Measurements from ENCODE around the gene MGAT4B. TPM values are rescaled to one million over a fixed set of nuclear protein-coding genes. Genes with fewer than 3 reads are reported as not detected.

MGAT4B gene
- total RNA-seq, 4 donors from 2014 or later, result 495 to 1,114 (median 787) TPM

DNA sequence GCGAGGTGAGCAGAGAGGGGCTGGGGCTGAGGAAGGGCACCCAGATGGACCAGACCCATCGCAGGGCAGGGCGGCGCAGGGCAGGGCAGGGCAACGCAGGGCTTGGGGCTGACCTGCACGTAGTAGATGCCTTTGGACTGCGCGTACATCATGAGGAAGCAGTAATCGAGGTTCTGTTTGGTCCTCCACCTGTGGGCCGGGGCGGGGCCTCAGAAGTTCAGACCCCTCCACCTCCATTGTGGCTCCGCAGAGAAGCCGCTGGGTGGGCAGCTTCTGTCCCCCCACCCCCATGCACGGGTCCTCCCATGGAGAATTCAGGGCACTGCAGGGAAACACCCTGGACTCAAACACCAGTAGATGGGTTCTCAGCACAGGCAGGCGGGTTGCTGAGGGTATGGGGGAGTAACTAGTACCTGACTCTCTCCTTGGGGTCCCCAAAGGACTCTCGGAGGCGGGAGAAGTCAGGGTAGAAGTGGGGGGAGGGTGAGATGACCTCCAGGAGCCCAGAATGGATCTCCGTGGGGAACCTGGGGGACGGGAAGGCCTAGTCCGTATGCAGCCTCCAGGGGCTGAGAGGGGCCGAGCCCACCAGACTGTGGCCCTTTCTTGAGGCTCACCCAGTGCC lies 6.5 kb downstream of the MGAT4B start:
- H3K27ac ChIP-seq, result no peak overlapping the region
- in situ Hi-C loops (cut with MboI; ENCODE audit: low pct_ligation_motif_present in 1 of 4, low pct_unique_long_range_greater_than_20kb in 1 of 4, low sequenced_read_pairs in 3 of 4), result no loop called here
- no peak for TF ChIP-seq POLR2AphosphoS5 (IDR thresholded peaks at IDR 0.05)
- TF ChIP-seq, protein P1, sequence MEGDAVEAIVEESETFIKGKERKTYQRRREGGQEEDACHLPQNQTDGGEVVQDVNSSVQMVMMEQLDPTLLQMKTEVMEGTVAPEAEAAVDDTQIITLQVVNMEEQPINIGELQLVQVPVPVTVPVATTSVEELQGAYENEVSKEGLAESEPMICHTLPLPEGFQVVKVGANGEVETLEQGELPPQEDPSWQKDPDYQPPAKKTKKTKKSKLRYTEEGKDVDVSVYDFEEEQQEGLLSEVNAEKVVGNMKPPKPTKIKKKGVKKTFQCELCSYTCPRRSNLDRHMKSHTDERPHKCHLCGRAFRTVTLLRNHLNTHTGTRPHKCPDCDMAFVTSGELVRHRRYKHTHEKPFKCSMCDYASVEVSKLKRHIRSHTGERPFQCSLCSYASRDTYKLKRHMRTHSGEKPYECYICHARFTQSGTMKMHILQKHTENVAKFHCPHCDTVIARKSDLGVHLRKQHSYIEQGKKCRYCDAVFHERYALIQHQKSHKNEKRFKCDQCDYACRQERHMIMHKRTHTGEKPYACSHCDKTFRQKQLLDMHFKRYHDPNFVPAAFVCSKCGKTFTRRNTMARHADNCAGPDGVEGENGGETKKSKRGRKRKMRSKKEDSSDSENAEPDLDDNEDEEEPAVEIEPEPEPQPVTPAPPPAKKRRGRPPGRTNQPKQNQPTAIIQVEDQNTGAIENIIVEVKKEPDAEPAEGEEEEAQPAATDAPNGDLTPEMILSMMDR (IDR thresholded peaks at IDR 0.05), result no peak
- no peak for TF ChIP-seq POLR2A (IDR thresholded peaks at IDR 0.05)
- TF ChIP-seq EP300 (IDR thresholded peaks at IDR 0.05; ENCODE audit: low read depth), result no peak
- H3K36me3 ChIP-seq, result peaks cover 0 to 37% (median 23%) of the 10 kb centered on the region in 4 donors
- peaks cover 42 to 55% (median 47%) of the 10 kb centered on the region in 4 donors for H3K4me1 ChIP-seq
- DNase-seq, result no peak
- 90% methylated on average over 21 of the region's 21 CpGs; no CpG with 5 or more reads in 1 of the 2 donors for WGBS, 2 donors (ENCODE audit: low coverage in 1 of 2)
- intact Hi-C loops (cut with DNase I; ENCODE audit: low total_unique reads), result loop anchor here (5.0 kb wide), 1 partner anchor 107 kb away; the partner anchor contains the start of gene TBC1D9B
- no peak overlapping the region for H3K4me3 ChIP-seq
- no peaks in the 10 kb centered on the region for H3K9me3 ChIP-seq
- H3K27me3 ChIP-seq, result no peaks in the 10 kb centered on the region

DNA sequence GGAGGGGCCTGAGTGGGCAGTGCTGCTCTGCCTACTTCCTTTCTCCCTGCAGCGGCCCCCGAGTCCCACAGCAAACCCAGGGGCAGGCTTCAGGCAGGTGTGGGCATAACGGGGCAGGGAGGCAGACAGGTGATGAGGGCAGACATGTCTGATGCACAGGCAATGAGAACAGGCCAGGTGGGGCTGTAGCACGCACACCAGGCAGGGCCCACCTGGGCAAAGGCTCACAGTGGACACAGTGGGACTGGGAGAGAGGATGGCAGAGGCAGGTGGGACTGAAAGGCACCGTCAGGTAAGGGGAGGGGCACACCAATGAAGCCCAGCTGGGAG lies 7.1 kb downstream of the MGAT4B start:
- 84% methylated on average over 5 of the region's 5 CpGs; no CpG with 5 or more reads in 1 of the 2 donors for WGBS, 2 donors (ENCODE audit: low coverage in 1 of 2)
- no peaks in the 10 kb centered on the region for H3K9me3 ChIP-seq
- H3K27me3 ChIP-seq, result no peaks in the 10 kb centered on the region
- in situ Hi-C loops (cut with MboI; ENCODE audit: low pct_ligation_motif_present in 1 of 4, low pct_unique_long_range_greater_than_20kb in 1 of 4, low sequenced_read_pairs in 3 of 4) (no loop called here), intact Hi-C loops (cut with DNase I; ENCODE audit: low total_unique reads) (no loop called here)
- peaks cover 42 to 55% (median 46%) of the 10 kb centered on the region in 4 donors for H3K4me1 ChIP-seq
- no peak for TF ChIP-seq POLR2A (IDR thresholded peaks at IDR 0.05)
- TF ChIP-seq, protein P1 (IDR thresholded peaks at IDR 0.05), result no peak
- no peak for TF ChIP-seq EP300 (IDR thresholded peaks at IDR 0.05; ENCODE audit: low read depth)
- TF ChIP-seq POLR2AphosphoS5 (IDR thresholded peaks at IDR 0.05), result no peak
- H3K36me3 ChIP-seq, result peaks cover 0 to 37% (median 23%) of the 10 kb centered on the region in 4 donors
- H3K4me3 ChIP-seq, result no peak overlapping the region
- H3K27ac ChIP-seq, result no peak overlapping the region
- DNase-seq, result no peak

- no peak overlapping the region for H3K4me3 ChIP-seq
- no peaks in the 10 kb centered on the region for H3K9me3 ChIP-seq
- H3K4me1 ChIP-seq, result peaks cover 39 to 55% (median 43%) of the 10 kb centered on the region in 4 donors
- WGBS, 2 donors (ENCODE audit: low coverage in 1 of 2), result 96% methylated on average over 31 of the region's 36 CpGs; no CpG with 5 or more reads in 1 of the 2 donors
- peaks cover 0 to 37% (median 23%) of the 10 kb centered on the region in 4 donors for H3K36me3 ChIP-seq
- in situ Hi-C loops (cut with MboI; ENCODE audit: low pct_ligation_motif_present in 1 of 4, low pct_unique_long_range_greater_than_20kb in 1 of 4, low sequenced_read_pairs in 3 of 4) (no loop called here), intact Hi-C loops (cut with DNase I; ENCODE audit: low total_unique reads) (no loop called here)
- TF ChIP-seq EP300 (IDR thresholded peaks at IDR 0.05; ENCODE audit: low read depth), result no peak
- no peak overlapping the region for H3K27ac ChIP-seq
- no peak for DNase-seq
- H3K27me3 ChIP-seq, result no peaks in the 10 kb centered on the region
These were observed 7.7 kb downstream of the MGAT4B start for GRCh38 chr5:179798771-179799643.

DNA sequence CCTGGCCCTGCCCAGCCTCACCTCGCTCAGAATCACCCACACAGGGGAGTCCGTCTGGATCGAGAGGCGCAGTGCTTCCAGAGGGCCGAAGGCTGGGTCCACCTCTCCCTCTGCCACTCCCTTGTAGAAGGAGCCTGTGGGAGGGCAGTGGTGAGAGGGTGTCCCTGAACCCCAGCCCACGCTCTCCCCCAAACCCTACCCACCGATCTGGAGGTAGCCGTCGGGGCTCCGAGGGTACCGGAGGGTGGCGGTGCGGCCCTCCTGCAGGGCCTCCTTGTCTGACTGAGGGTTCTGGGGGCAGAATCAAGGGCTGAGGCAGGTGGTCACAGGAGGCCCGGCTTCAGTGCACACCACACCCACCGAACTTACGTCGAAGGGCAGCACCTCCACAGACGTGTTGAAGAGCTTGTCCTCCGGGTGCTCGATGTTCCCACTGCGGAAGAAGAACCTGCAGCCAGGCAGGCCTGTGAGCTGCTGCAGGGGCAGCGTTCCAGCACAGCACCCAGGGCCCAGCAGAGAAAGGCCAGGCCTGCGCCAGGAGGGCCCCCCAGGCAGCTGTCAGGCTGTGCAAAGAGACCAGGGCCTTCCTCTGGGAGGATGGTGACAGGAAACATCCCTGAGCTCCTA lies 8.4 kb downstream of the MGAT4B start:
- in situ Hi-C loops (cut with MboI; ENCODE audit: low pct_ligation_motif_present in 1 of 4, low pct_unique_long_range_greater_than_20kb in 1 of 4, low sequenced_read_pairs in 3 of 4), result no loop called here

More for the DNA sequence above, 8.4 kb downstream of the MGAT4B start:
- no peaks in the 10 kb centered on the region for H3K9me3 ChIP-seq
- no peak overlapping the region for H3K4me3 ChIP-seq
- H3K4me1 ChIP-seq, result peaks cover 34 to 55% (median 42%) of the 10 kb centered on the region in 4 donors
- TF ChIP-seq, protein P1 (IDR thresholded peaks at IDR 0.05), result no peak
- TF ChIP-seq POLR2AphosphoS5 (IDR thresholded peaks at IDR 0.05), result no peak
- no peak for TF ChIP-seq POLR2A (IDR thresholded peaks at IDR 0.05)
- no peak for TF ChIP-seq EP300 (IDR thresholded peaks at IDR 0.05; ENCODE audit: low read depth)
- intact Hi-C loops (cut with DNase I; ENCODE audit: low total_unique reads), result no loop called here
- H3K27me3 ChIP-seq, result no peaks in the 10 kb centered on the region
- DNase-seq, result no peak
- no peak overlapping the region for H3K27ac ChIP-seq
- peaks cover 0 to 37% (median 23%) of the 10 kb centered on the region in 4 donors for H3K36me3 ChIP-seq
- WGBS, 2 donors (ENCODE audit: low coverage in 1 of 2), result 95% methylated on average over 23 of the region's 23 CpGs; no CpG with 5 or more reads in 1 of the 2 donors

All from transverse colon (tissue), 4 donors.